HL-60/S4 treated with retinoic acid at 250 ng/mL for 4 days and 3 days (cell line): ENCODE data around the gene GALNT2.

ENCODE experiments used
- in situ Hi-C: fragments of 300-500 bp; cut with MboI; formaldehyde crosslinking; loops from 2 replicates; pipeline ENCODE4 v1.7.0; 2022; ENCODE audit warnings: low sequenced_read_pairs

GALNT2 gene

GRCh38 chr1:230109895-230110667 is 43.0 kb downstream of the GALNT2 start:
- in situ Hi-C loops: no loop called here

GRCh38 chr1:230110971-230111370 is 43.9 kb downstream of the GALNT2 start:
- in situ Hi-C loops: no loop called here

GRCh38 chr1:230112131-230112701 is 45.2 kb downstream of the GALNT2 start:
- in situ Hi-C loops: no loop called here

- in situ Hi-C loops: no loop called here
Observed at GRCh38 chr1:230112782-230113181, 45.7 kb downstream of the GALNT2 start.

GRCh38 chr1:230113235-230113592 is 46.2 kb downstream of the GALNT2 start:
- in situ Hi-C loops: no loop called here

GRCh38 chr1:230113593-230114236 is 46.7 kb downstream of the GALNT2 start:
- in situ Hi-C loops: no loop called here

GRCh38 chr1:230114237-230114651 is 47.2 kb downstream of the GALNT2 start:
- in situ Hi-C loops: no loop called here

- in situ Hi-C loops: no loop called here
Observed at GRCh38 chr1:230117694-230118093, 50.7 kb downstream of the GALNT2 start.

- in situ Hi-C loops: no loop called here
Observed at GRCh38 chr1:230119340-230119739, 52.3 kb downstream of the GALNT2 start.

GRCh38 chr1:230120289-230120920 is 53.4 kb downstream of the GALNT2 start:
- in situ Hi-C loops: no loop called here

- in situ Hi-C loops: no loop called here
Observed at GRCh38 chr1:230120921-230121381, 53.9 kb downstream of the GALNT2 start.

GRCh38 chr1:230121950-230122349 is 54.9 kb downstream of the GALNT2 start:
- in situ Hi-C loops: no loop called here

- in situ Hi-C loops: no loop called here
Observed at GRCh38 chr1:230122366-230123279, 55.6 kb downstream of the GALNT2 start.

GRCh38 chr1:230123280-230124185 is 56.5 kb downstream of the GALNT2 start:
- in situ Hi-C loops: no loop called here

GRCh38 chr1:230124186-230125128 is 57.4 kb downstream of the GALNT2 start:
- in situ Hi-C loops: no loop called here

- in situ Hi-C loops: no loop called here
Observed at GRCh38 chr1:230125141-230125540, 58.1 kb downstream of the GALNT2 start.

- in situ Hi-C loops: no loop called here
Observed at GRCh38 chr1:230125640-230126528, 58.8 kb downstream of the GALNT2 start.
